SK-N-SH treated with all-trans-retinoic acid at 6 μM for 48 hours (cell line): ENCODE data around the gene FKBP4.

Experiments used
- ATAC-seq: fragments of 200-7000 bp; cut with Tn5 transposase; 3 replicates; pipeline ENCODE4 v1.9.1; 2020; ENCODE audit warnings: mild to moderate bottlenecking, moderate library complexity
- BACH2 ChIP-seq: fragments of 250-450 bp; sonication (Bioruptor Pico); IDR thresholded peaks from 2 replicates; pipeline ENCODE4 v1.9.0; 2021; ENCODE audit warnings: mild to moderate bottlenecking, borderline replicate concordance
- CSDC2 ChIP-seq: fragments of 250-450 bp; sonication (Bioruptor Pico); IDR thresholded peaks from 2 replicates; pipeline ENCODE4 v1.5.0; 2020; ENCODE audit warnings: mild to moderate bottlenecking, moderate library complexity
- ESRRG ChIP-seq: fragments of 250-450 bp; sonication (Bioruptor Pico); IDR thresholded peaks from 2 replicates; pipeline ENCODE4 v1.6.1; 2021; ENCODE audit warnings: mild to moderate bottlenecking
- ISL1 ChIP-seq: fragments of 250-450 bp; sonication (Bioruptor Pico); IDR thresholded peaks from 2 replicates; pipeline ENCODE4 v2.1.2; 2022; ENCODE audit warnings: mild to moderate bottlenecking, moderate library complexity
- OSR1 ChIP-seq: fragments of 250-450 bp; sonication (Bioruptor Pico); IDR thresholded peaks from 2 replicates; pipeline ENCODE4 v1.8.0; 2022; ENCODE audit warnings: moderate library complexity, mild to moderate bottlenecking, inconsistent platforms
- PATZ1 ChIP-seq: fragments of 250-450 bp; sonication (Bioruptor Pico); IDR thresholded peaks from 2 replicates; pipeline ENCODE4 v1.8.0; 2020; ENCODE audit warnings: mild to moderate bottlenecking, moderate library complexity, borderline replicate concordance
- POU6F1 ChIP-seq: fragments of 250-450 bp; sonication (Bioruptor Pico); IDR thresholded peaks from 2 replicates; pipeline ENCODE4 v1.8.0; 2021; ENCODE audit warnings: low read depth, mild to moderate bottlenecking, moderate library complexity, borderline replicate concordance
- PPARA ChIP-seq: fragments of 250-450 bp; sonication (Bioruptor Pico); IDR thresholded peaks from 2 replicates; pipeline ENCODE4 v1.5.0; 2020; ENCODE audit warnings: mild to moderate bottlenecking, borderline replicate concordance
- RARB ChIP-seq: fragments of 250-450 bp; sonication (Bioruptor Pico); IDR thresholded peaks from 2 replicates; pipeline ENCODE4 v1.8.0; 2021; ENCODE audit warnings: mild to moderate bottlenecking, moderate library complexity
- TCF4 ChIP-seq: fragments of 250-450 bp; sonication (Bioruptor Pico); IDR thresholded peaks from 2 replicates; pipeline ENCODE4 v1.8.0; 2021; ENCODE audit warnings: mild to moderate bottlenecking, moderate library complexity, borderline replicate concordance
- ZC3H10 ChIP-seq: fragments of 250-450 bp; sonication (Bioruptor Pico); IDR thresholded peaks from 2 replicates; pipeline ENCODE4 v1.5.1; 2021; ENCODE audit warnings: mild to moderate bottlenecking, moderate library complexity
- ZFP3 ChIP-seq: fragments of 250-450 bp; sonication (Bioruptor Pico); IDR thresholded peaks from 2 replicates; pipeline ENCODE4 v1.5.0; 2020; ENCODE audit warnings: mild to moderate bottlenecking, moderate library complexity
- ZFP30 ChIP-seq: fragments of 450-650 bp; formaldehyde crosslinking; IDR thresholded peaks from 2 replicates; pipeline ENCODE4 v1.5.0; 2022; ENCODE audit warnings: mild to moderate bottlenecking, moderate library complexity
- ZNF565 ChIP-seq: fragments of 450-650 bp; formaldehyde crosslinking; conservative IDR thresholded peaks from 2 replicates; pipeline ENCODE4 v1.5.0; 2020; ENCODE audit warnings: low read depth, mild to moderate bottlenecking, moderate library complexity
- ZNF70 ChIP-seq: fragments of 450-650 bp; formaldehyde crosslinking; IDR thresholded peaks from 2 replicates; pipeline ENCODE4 v1.5.0; 2020; ENCODE audit warnings: mild to moderate bottlenecking, moderate library complexity
- ZNF8 ChIP-seq: fragments of 450-650 bp; formaldehyde crosslinking; IDR thresholded peaks from 2 replicates; pipeline ENCODE4 v1.5.0; 2020; ENCODE audit warnings: mild to moderate bottlenecking, moderate library complexity
- TF ChIP-seq, protein P1 (sequence below): fragments of 250-450 bp; sonication (Bioruptor Pico); IDR thresholded peaks from 2 replicates; pipeline ENCODE4 v1.5.1; 2021; ENCODE audit warnings: mild to moderate bottlenecking, moderate library complexity
- TF ChIP-seq, protein P2 (sequence below): fragments of 250-450 bp; sonication (Bioruptor Pico); IDR thresholded peaks from 2 replicates; pipeline ENCODE4 v1.5.0; 2020; ENCODE audit warnings: mild to moderate bottlenecking, moderate library complexity

FKBP4 gene

DNA sequence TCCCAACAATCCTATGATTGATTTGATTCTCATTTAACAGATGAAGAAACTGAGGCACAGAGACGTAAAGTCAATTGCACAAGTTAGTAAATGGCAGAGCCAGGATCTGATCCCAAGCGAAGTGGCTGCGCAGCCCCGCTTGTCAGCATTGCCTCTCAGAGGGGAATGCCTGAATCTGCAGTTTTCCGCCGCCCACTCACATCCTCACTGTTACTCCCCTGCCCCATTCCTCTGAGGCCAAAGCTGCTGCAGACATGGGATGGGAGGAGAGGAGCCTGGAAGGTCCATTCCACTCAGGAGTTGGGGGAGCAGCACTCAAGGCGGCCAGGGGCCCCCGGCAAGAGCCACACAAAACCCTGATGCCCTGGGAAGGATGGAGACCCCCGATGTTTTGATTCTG is 39.0 kb downstream of the FKBP4 start:
- TF ChIP-seq ISL1 (CRISPR knock-in tag) = no peak
- TF ChIP-seq ZNF565 (CRISPR knock-in tag) = no peak
- TF ChIP-seq, protein P1, sequence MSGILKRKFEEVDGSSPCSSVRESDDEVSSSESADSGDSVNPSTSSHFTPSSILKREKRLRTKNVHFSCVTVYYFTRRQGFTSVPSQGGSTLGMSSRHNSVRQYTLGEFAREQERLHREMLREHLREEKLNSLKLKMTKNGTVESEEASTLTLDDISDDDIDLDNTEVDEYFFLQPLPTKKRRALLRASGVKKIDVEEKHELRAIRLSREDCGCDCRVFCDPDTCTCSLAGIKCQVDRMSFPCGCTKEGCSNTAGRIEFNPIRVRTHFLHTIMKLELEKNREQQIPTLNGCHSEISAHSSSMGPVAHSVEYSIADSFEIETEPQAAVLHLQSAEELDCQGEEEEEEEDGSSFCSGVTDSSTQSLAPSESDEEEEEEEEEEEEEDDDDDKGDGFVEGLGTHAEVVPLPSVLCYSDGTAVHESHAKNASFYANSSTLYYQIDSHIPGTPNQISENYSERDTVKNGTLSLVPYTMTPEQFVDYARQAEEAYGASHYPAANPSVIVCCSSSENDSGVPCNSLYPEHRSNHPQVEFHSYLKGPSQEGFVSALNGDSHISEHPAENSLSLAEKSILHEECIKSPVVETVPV (CRISPR knock-in tag) = no peak
- TF ChIP-seq ESRRG (CRISPR knock-in tag) = no peak
- no peak for TF ChIP-seq OSR1 (CRISPR knock-in tag)
- no peak for TF ChIP-seq RARB (CRISPR knock-in tag)
- TF ChIP-seq ZC3H10 (CRISPR knock-in tag) = no peak
- no peak for TF ChIP-seq PATZ1 (CRISPR knock-in tag)
- no peak for TF ChIP-seq PPARA
- no peak for TF ChIP-seq ZFP30 (CRISPR knock-in tag)
- no peak for TF ChIP-seq BACH2 (CRISPR knock-in tag)
- TF ChIP-seq CSDC2 = no peak
- TF ChIP-seq, all 23 proteins: peak for 0

GRCh38 chr12:2834581-2835491 is 40.1 kb downstream of the FKBP4 start, which contains the start of gene NRIP2:
Gene NRIP2 (minus strand): TSS chr12:2835035. CDS start chr12:2834983, 52 bp downstream.
- TF ChIP-seq ZNF70 = no peak
- TF ChIP-seq CSDC2 = no peak
- TF ChIP-seq ZC3H10 (CRISPR knock-in tag) = no peak
- no peak for TF ChIP-seq PPARA
- TF ChIP-seq, protein P1 (CRISPR knock-in tag) = no peak
- TF ChIP-seq ZFP3 (CRISPR knock-in tag) = peak; percentile 82
- TF ChIP-seq TCF4 (CRISPR knock-in tag) = peak; percentile 53; the same call in 1 of the 2 replicates
- TF ChIP-seq POU6F1 (CRISPR knock-in tag) = no peak
- TF ChIP-seq ESRRG (CRISPR knock-in tag) = no peak
- TF ChIP-seq BACH2 (CRISPR knock-in tag) = no peak
- no peak for TF ChIP-seq RARB (CRISPR knock-in tag)
- TF ChIP-seq, protein P2, sequence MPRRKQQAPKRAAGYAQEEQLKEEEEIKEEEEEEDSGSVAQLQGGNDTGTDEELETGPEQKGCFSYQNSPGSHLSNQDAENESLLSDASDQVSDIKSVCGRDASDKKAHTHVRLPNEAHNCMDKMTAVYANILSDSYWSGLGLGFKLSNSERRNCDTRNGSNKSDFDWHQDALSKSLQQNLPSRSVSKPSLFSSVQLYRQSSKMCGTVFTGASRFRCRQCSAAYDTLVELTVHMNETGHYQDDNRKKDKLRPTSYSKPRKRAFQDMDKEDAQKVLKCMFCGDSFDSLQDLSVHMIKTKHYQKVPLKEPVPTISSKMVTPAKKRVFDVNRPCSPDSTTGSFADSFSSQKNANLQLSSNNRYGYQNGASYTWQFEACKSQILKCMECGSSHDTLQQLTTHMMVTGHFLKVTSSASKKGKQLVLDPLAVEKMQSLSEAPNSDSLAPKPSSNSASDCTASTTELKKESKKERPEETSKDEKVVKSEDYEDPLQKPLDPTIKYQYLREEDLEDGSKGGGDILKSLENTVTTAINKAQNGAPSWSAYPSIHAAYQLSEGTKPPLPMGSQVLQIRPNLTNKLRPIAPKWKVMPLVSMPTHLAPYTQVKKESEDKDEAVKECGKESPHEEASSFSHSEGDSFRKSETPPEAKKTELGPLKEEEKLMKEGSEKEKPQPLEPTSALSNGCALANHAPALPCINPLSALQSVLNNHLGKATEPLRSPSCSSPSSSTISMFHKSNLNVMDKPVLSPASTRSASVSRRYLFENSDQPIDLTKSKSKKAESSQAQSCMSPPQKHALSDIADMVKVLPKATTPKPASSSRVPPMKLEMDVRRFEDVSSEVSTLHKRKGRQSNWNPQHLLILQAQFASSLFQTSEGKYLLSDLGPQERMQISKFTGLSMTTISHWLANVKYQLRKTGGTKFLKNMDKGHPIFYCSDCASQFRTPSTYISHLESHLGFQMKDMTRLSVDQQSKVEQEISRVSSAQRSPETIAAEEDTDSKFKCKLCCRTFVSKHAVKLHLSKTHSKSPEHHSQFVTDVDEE (CRISPR knock-in tag) = peak; percentile 57; the same call in 1 of the 2 replicates
- TF ChIP-seq ZNF8 (CRISPR knock-in tag) = no peak
- peak; percentile 82 for ATAC-seq

More for the DNA sequence above, 39.0 kb downstream of the FKBP4 start:
- no peak for ATAC-seq
